ENCODE measurements around the gene EDAR. TPM values are rescaled to one million over a fixed set of nuclear protein-coding genes. Genes with fewer than 3 reads are reported as not detected.
A peak's percentile ranks its signal among the peaks of the same experiment; 100 is the strongest.

Gene EDAR
- total RNA-seq, 3 donors from 2014 or later = 0.25 to 0.81 (median 0.60) TPM

DNA sequence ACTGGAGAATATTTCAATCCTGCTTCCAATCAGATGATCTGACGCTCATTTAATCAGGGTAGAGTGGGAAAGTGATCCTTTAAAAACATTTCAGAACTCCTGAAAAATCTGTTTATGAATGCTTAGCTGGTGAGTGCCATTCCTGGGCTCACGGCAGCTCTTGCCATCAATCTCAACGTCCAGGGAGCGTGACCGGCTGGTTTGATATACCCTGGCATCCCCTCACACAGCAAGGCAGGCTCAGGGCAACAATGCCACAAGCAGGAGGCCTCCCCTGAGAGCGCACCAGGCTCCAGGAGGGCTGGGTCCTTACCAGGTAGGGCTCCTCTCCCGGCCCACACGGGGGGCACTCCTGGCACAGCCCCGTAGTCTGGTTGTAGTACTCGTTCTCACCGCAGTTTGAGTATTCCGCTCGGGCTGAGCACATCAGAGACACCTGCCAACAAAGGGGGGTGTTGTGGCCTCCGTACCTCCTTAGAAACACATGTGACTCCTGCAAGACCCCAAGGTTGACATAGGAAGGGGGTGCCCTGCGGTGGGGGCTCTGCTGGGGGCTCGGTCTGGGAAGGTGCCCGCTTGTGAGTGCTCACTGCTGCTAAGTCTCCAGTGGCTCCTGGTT lies 59.1 kb downstream of the EDAR start:
- intact Hi-C loops (cut with DNase I, micrococcal nuclease) = no loop called here
- Histone ChIP-seq H3K36me3 (ENCODE audit: low read depth) (no peaks in the 10 kb centered on the region), H3K9me3 (no peaks in the 10 kb centered on the region), H3K4me1 (ENCODE audit: low read depth) (peaks cover 4% of the 10 kb centered on the region), H3K4me3 (no peak overlapping the region)
- no peak for ATAC-seq
- TF ChIP-seq, protein P1, sequence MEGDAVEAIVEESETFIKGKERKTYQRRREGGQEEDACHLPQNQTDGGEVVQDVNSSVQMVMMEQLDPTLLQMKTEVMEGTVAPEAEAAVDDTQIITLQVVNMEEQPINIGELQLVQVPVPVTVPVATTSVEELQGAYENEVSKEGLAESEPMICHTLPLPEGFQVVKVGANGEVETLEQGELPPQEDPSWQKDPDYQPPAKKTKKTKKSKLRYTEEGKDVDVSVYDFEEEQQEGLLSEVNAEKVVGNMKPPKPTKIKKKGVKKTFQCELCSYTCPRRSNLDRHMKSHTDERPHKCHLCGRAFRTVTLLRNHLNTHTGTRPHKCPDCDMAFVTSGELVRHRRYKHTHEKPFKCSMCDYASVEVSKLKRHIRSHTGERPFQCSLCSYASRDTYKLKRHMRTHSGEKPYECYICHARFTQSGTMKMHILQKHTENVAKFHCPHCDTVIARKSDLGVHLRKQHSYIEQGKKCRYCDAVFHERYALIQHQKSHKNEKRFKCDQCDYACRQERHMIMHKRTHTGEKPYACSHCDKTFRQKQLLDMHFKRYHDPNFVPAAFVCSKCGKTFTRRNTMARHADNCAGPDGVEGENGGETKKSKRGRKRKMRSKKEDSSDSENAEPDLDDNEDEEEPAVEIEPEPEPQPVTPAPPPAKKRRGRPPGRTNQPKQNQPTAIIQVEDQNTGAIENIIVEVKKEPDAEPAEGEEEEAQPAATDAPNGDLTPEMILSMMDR (IDR thresholded peaks at IDR 0.05) = no peak
- no peak for DNase-seq

DNA sequence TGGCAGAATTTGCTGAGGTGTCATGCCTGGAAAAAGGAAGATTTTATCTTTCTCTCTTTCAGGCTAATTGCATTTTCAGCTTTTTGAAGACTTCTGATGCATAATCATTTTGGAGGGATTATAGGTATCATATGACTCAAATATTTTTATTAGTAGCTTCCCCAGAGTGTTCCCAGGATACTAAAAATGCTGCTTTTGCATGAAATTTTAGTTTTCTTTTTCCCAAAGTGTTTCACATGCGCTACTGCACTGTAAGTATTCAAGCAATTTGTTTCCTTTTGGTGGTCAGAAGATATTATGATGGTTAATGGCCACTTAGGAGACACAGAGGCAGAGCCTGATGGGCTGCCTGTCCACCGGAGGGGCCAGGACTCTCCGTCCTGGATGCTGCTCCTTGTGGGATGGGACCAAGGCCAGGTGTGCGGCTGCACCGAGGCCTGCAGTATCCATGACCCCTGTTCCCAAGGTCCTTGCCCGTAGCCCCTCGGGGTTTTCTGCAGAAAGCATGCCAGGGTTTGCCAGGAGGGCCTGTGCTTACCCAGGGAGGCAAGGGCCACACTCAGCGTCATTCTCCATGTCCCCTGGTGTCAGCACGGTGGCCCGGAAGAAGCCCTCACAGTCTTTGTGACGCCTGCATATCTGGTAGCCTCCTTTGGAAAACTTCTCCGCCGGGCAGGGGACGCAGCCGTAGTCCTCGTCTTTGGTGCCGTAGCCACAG lies 60.2 kb downstream of the EDAR start:
- TF ChIP-seq, protein P1 (IDR thresholded peaks at IDR 0.05) = no peak
- H3K36me3 ChIP-seq (ENCODE audit: low read depth) = no peaks in the 10 kb centered on the region
- DNase-seq (no peak), ATAC-seq (no peak)
- H3K4me3 ChIP-seq = no peak overlapping the region
- peaks cover 6% of the 10 kb centered on the region for H3K4me1 ChIP-seq (ENCODE audit: low read depth)
- intact Hi-C loops (cut with DNase I, micrococcal nuclease) = no loop called here
- no peaks in the 10 kb centered on the region for H3K9me3 ChIP-seq

DNA sequence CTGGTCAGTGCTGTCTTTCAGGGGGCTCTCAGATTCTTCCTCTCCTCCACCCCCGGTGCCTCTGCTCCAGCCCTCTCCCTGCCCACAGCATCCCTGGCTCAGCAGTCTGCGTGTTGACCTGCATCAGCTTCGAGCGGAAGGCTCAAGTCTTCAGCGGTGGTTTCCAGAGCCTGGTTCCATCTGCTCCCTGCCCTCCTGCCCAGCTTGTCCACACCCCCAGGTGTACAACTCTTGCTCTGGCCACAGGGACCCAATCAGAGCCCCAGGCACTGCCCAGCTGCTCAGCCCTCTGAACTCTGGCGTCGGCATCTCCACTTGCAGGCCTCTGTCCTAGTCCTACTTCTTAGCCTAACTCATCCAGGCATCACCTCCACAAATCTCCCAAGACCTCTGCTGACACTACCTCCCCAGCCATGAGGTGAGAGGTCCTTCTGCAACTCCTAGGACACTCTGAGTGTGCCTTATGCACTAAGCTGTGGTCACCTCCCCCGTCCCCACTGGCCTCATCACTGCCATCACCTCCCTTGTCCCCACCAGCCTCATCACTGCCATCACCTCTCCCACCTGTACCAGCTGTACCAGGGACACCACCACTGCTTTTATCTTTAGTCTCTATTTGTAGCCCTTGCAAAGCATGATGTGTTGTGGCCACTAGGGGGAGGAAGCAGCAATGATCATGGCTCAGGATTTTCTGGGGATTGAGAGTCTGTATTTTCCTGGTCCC lies 60.9 kb downstream of the EDAR start:
- intact Hi-C loops (cut with DNase I, micrococcal nuclease) = no loop called here

DNA sequence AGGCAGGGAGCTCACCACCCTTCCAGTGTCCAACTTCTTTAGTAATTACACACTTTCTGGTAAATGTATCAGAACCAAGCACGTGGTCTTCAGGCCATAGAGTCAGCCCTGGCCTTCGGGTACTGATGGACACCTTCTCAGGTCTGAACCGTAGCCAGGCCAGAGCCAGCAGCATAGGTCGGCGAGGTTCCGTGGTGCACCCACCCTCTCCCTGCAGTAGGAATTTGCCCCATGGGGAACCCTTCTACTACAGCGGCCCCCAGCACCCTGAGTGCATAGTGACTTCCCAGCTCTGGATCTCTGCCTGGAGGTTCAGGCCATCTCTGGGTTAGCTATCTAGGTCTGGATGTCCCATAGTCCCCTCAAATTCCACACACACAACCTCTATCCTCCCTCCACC lies 61.6 kb downstream of the EDAR start:
- TF ChIP-seq, protein P1 (IDR thresholded peaks at IDR 0.05) = no peak
- no peaks in the 10 kb centered on the region for H3K36me3 ChIP-seq (ENCODE audit: low read depth)
- H3K9me3 ChIP-seq = no peaks in the 10 kb centered on the region
- ATAC-seq (no peak), DNase-seq (no peak)
- H3K4me1 ChIP-seq (ENCODE audit: low read depth) = peaks cover 6% of the 10 kb centered on the region
- H3K4me3 ChIP-seq = no peak overlapping the region
- intact Hi-C loops (cut with DNase I, micrococcal nuclease) = no loop called here

More for the DNA sequence above, 60.9 kb downstream of the EDAR start:
- TF ChIP-seq, protein P1 (IDR thresholded peaks at IDR 0.05) = peak; percentile 73
- Histone ChIP-seq H3K9me3 (no peaks in the 10 kb centered on the region), H3K4me3 (no peak overlapping the region), H3K36me3 (ENCODE audit: low read depth) (no peaks in the 10 kb centered on the region), H3K4me1 (ENCODE audit: low read depth) (peaks cover 6% of the 10 kb centered on the region)
- ATAC-seq (peak; percentile 72), DNase-seq (peak in 1 of 3 donors; percentile 80)

DNA sequence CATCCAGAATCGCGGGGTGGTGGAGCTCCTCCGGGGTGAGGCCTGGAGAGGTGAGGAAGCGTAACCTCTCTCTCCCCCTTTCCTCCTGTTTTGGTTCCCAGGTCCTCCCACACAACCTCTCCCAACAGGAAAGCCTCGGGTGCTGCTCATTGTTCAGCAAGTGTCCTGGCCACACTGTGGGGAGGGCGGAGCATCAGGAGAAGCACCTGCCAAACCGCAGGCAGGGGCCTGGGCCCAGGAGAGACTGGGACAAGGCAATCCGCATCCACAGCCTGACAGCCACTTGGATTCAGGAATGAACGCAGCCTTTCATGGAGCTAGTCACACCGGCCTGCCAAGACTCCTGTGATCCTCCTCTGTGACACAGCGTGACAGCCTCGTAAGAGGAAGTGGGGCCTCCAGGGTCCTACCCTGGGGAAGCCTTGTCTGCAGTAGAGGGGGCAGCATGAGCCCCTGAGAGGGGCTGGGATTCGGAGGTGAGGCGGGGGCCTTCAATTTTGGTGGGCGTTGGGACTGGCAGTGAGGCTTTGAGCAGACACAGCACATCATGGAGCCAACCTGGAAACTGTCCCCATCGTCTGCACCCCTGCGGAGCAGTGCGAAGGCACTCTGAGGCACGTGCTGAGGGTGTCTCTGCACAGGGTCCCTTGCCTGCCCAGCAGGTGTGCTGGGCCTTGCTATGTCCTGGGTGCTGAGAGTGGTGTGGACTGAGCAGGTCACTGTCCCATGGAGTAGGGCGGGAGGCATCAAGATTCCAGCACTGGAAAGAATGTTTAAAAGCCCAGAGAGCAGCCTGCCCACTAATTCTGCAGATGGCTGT lies 62.2 kb downstream of the EDAR start:
- no peak for ATAC-seq
- no peaks in the 10 kb centered on the region for H3K36me3 ChIP-seq (ENCODE audit: low read depth)
- intact Hi-C loops (cut with DNase I, micrococcal nuclease) = no loop called here
- H3K4me3 ChIP-seq = no peak overlapping the region
- DNase-seq = no peak
- H3K9me3 ChIP-seq = no peaks in the 10 kb centered on the region
- H3K4me1 ChIP-seq (ENCODE audit: low read depth) = peaks cover 6% of the 10 kb centered on the region
- TF ChIP-seq, protein P1 (IDR thresholded peaks at IDR 0.05) = no peak

All from mucosa of descending colon (tissue), 3 donors.